GM19023 (cell line): ENCODE data around the gene DHH.
A peak's percentile ranks its signal among the peaks of the same experiment; 100 is the strongest.
"Not testable (repeated sequence)": the region's sequence is repeated elsewhere in the genome, so short reads cannot be mapped to it uniquely, and the experiment has no call there.

Source experiments
- ATAC-seq: cut with Tn5 transposase; IDR thresholded peaks from one replicate; pipeline ENCODE4 v1.9.1; 2021; ENCODE audit warnings: mild to moderate bottlenecking, moderate library complexity; ENCODE audit not compliant: unreplicated experiment

Gene DHH

DNA sequence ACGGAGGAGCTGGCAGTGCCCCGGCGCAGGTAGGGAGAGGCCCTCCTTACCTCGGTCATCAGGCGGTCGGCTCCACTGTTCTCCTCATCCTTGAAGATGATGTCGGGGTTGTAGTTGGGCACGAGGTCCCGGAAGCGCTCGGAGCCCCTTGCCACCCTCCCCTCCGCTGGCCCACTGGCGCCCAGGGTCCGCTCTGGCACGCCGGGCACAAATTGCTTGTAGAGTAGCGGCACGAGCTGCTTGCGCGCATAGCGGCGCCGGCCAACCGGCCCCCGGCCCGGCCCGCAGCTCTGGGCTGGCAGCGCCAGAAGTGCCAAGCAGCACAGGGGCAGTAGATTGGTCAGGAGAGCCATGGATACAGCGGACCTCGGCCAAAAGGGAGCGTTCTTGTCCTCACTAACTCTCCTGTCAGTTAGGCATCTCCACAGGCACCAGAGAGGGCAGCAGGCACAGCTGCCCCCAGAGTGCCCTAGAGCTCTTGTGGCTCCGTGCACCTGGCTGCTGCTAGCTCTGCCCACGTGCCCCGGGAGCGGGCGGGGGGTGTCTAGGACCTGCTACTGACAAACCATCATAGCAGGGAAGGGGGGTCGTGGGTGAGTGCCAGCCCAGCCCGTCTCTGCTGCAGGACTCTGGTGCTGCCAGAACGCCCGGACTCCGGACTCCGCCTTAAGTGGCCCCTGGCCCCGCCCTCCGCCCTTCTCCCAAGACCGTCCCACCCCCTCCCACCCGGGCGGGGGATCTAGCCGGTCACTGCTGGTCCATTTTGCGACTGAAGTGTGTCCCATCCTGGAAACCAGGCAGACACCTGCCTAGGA lies at the start of gene DHH:
Gene DHH, minus strand, starts transcription at position 642 of the 815 bp plus-strand sequence. Its CDS starts 289 bp downstream, at position 353.
- ATAC-seq, result no peak

DNA sequence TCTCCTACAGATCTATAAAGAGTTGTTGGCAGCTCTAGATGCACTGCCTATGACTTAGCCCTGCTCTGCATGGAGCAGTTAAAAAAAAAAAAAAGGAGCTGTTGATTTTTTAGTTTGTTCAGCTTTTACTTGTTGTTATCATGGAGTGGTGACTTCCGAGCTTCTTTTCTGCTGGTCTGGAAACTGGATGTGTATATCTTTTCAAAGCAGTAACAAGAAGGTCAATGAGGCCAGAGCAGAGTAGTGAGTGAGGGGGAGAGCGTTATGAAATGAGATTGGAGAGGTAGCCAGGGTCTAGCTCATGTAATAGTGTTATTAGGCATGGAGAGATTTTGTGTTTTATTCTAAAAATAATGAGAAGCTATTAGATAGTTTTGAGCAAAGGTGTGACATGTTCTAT lies 49.8 kb upstream of the DHH start:
- no peak for ATAC-seq

DNA sequence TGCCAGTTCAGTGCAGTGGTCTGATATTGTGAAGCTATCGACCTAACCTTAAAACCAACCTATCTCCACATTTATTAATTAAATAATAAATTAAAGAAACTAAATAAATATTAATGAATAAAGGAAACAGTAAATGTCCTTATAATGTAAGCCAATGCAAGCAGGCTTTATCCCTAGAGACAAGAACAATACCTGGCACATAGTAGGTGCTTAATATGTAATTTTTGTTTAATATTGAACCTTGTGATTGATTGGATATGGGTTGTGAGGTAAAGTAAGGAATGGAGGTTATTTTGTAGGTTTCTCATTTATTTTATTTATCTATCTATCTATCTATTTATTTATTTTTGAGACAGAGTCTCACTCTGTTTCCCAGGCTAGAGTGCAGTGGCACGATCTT lies 44.4 kb upstream of the DHH start:
- ATAC-seq, result no peak

DNA sequence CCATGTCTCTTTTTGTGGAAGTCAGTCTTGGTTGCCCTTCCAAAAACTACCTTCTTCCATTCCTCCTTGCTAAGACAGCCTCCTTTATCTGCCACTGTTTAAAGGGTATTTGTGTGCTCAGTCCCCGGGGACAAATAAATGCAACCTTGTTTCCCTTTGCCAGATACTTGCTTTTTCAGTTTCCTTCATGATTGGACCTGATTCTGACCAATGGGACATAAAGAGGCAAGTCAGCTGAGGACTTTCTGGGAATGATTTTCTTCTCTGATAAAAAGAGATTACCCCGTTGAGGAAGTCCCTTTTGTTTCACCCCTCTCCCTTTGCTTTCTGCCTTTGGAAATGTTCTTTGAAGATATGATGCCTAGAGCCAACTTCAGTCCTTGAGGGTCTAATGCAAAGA lies 44.0 kb upstream of the DHH start:
- no peak for ATAC-seq

DNA sequence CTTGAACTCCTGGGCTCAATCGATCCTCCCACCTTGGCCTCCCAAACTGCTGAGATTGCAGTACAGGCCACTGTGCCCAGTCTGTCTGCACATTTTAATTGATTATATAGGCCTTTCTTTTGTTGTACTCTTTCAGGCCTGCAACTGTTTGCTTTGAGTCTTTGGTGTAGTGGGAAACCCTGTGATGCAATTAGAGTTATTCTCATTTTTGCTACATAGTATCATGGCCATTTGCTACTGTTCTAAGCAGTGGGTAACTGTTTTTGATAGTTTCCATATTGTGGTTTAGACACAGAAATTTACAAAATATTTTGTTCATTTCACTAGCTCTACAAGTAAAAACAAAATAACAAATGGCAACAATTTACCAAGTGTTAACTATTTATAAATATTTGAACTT lies 42.9 kb upstream of the DHH start:
- no peak for ATAC-seq

DNA sequence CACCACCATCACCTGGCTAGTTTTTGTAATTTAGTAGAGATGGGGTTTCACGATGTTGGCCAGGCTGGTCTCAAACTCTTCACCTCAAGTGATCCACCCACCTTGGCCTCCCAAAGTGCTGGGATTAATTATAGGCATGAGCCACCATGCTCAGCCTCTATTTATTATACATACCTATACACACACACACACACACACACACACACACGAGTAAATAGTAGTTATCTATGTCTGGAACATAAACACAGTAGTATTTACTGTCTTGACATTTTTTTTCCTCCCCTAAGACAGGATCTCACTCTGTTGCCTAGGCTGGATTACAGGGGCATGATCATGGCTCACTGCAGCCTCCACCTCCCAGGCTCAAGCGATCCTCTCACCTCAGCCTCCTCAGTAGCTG lies 42.4 kb upstream of the DHH start:
- not testable (repeated sequence) for ATAC-seq

DNA sequence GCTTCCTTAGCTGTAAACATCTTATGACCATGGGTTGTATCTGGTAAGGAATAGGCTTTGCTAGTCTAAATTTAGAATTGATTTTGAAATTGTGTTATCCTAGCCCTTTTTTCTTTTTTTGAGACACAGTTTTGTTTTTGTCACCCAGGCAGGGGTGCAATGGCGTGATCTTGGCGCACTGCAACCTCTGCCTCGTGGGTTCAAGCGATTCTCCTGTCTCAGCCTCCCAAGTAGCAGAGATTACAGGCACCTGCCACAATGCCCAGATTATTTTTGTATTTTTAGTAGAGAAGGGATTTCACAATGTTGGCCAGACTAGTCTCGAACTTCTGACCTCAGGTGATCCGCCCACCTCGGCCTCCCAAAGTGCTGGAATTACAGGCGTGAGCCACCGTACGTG lies 39.0 kb upstream of the DHH start:
- ATAC-seq, result no peak

DNA sequence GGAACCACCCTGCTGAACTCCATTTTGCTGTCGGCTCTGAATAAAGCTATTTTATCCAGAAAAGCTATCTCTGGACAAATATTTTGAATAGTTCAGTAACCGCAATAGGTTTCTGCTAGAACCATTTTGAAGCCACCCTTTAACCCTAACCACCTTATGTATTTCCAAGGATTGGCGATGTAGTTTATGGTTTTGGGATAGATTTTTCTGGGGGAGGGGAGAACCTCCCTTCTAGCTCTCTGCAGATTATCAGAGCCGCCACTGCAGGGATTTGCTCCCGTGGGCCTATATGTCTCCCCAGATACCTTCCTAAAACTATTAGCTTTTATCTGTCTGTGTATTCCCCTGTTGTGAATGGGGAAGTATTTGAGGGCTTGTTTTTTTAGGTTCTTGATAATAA lies 38.4 kb upstream of the DHH start:
- no peak for ATAC-seq

DNA sequence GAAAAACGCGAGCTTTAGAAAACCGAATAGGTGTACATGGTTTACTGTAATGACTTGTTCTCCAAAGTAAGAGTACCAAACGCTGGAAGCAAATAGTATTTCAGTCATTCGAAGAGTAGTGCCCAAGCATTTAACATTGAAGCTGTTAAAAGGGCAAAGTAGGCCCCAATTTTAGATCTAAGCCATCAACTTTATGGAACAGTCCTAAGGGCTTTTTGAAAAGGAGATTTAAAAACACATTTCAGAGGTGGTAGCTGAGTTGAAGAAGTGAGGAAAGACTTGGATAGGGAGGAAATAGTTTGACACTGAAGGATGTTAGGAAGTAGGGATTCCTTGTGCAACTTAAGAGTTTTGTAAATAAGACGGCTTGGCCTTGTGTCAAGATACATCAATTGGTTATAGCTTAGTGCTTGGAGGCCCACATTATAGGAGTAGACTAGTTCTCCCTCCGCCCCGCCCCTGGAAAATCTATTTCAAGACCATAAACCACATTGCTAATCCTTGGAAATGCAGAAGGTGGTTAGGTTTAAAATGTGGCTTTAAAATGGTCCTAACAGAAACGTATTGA lies 37.4 kb upstream of the DHH start:
- no peak for ATAC-seq

DNA sequence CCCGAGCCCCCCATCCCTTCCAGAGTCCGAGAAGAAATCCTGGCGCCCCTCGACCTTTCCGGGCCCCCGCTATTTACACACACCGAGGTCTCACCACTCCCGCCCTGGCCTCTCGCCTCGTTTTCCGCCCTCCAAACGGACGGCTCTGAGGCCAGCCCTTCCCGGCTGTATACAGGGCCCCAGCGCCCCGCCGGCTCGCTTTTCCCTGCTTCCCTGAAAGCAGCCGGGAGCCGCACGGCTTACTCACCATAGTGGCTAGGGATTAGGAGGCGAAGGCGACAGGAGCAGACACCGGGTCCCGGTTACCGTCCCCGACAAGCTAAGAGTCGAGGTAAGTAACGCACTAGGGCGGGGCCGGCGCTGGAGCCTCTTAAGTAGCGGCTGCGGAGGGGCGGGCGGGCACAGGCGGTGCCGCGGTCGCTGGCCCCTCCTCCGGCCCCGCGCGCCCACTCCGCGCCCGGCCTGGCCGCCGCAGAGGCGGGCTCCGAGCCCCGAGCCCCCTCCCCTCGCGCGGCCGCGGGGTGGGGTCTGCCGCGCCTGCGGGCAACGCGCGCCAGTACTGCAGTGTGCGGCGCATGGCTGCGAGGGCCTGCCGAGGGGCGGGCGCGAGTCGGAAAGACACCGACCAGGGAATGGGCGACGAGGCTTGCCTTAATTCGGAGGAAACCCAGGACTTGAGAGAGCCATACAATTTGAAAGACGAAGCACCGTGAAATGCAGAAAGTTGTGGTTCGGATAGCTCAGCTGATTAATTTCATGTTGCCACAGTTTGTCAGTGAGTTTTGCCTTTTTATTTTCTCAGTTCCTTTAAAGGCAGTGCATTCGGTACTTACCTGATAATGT lies 36.7 kb upstream of the DHH start, which contains the start of gene TUBA1B:
Gene TUBA1B, minus strand, starts transcription at position 345 of the 843 bp plus-strand sequence. Its CDS starts 95 bp downstream, at position 250.
- ATAC-seq, result peak; percentile 70

DNA sequence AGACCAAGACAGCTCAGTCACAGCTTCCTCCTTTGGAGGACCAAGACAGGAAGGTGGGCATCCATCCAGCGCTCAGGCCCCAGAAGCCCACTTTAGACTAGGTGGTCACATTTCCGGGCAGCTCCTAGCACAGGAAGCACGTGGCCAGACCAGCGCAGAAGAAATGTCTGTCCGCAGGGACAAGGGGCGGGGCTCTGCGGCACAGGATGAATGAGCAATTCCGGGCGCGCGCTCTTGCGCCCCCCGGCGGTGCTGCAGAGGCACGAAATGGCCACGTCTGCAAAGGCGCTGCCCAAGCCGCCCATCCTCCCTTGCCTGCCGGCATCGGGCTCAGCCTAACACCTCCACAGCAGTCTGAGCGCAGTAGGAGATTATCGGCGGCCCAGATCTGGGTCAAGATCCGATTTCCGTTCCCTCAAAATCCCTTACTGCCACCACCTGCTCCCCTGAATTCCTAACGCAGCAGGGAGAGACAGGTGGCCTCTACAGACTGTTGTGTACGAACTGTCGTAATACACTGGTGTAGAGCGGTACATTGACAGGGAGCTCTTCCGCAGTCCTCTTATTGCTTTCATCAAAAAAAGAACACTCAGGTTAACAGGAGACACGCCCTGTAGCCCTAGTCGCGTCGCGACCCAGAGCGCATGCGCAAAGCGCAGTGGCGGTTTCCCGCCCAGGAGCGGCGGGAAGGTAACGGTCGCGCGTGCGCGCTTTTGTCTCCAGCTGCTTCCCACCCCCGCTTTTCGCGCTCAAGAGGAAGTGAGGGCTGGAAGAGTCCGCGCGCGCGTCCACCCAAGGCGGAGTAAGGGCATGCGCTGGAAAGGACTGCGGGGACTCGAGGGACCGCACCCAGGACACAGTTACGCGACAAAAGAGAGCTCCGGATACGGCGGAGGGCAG lies 35.8 kb upstream of the DHH start:
- peak; percentile 54 for ATAC-seq

DNA sequence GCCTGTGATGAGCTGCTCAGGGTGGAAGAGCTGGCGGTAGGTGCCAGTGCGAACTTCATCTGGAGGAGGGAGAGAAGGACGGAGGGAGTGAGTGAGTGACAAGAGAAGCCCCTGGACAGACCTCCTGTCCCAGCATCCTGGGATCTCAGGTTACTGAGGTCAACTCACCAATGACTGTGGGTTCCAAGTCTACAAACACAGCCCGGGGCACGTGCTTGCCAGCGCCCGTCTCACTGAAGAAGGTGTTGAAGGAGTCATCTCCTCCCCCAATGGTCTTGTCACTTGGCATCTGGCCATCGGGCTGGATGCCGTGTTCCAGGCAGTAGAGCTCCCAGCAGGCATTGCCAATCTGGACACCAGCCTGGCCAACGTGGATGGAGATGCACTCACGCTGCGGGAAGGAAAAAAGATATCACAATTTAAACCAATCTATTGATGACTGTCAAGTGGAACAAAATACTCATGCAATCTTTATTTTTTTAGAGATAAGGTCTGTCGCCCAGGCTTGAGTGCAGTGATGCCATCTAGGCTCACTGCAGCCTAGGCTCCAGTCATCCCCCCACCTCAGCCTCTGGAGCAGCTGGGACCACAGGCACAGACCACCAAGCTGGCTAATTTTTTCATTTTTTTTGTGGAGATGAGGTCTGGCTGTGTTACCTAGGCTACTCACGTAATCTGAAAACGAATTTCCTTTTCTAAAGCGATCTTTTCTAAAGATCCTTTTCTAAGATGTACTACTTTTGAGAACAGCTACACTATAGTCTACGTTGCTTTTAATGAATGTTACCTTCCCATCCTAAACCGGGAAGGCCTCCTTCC lies 34.9 kb upstream of the DHH start:
- ATAC-seq, result no peak

DNA sequence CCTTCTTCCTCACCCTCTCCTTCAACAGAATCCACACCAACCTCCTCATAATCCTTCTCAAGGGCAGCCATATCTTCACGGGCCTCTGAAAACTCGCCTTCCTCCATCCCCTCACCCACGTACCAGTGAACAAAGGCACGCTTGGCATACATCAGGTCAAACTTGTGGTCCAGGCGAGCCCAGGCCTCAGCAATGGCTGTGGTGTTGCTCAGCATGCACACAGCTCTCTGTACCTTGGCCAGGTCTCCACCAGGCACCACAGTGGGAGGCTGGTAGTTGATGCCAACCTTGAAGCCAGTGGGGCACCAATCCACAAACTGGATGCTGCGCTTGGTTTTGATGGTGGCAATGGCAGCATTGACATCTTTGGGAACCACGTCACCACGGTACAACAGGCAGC lies 33.4 kb upstream of the DHH start:
- not testable (repeated sequence) for ATAC-seq

DNA sequence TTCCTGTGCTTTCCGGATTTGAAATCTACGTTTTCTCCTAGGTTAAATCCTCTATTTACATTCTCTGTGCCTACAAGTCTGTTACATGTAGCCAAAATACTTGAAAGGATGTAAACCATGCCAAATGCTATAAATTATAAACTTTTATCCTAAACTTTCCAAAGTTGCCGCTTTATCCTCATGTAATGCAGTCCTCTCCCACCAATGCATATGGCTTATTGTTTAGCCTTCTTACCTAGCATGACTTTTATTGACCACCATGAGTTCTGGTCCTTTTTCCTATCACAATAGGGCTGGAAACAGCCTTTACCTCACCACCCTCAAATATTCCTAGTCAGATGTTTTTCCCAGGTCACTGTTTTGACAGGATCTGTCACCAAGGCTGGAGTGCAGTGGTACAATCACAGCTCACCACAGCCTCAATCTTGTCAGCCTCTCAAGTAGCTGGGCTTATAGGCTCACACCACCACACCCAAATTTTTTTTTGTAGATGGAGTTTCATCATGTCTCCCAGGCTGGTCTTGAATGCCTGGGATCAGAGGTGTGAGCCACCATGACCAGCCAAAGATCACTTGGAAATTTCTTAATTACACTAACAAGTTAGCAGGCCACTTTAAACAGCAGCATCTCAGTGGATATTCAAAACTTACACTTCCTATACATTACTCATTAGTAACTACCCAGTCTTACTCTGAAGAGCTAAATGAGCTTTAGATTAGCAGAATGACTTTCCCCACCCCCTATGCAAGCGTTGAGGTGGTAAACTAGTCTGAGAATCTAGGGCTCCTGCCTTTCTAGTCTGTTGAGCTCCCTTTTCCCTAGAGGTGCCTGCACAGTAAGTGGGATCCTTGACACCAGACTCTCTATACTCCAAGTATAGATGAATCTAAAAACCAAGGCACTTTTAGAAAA lies 32.5 kb upstream of the DHH start:
- ATAC-seq, result no peak

DNA sequence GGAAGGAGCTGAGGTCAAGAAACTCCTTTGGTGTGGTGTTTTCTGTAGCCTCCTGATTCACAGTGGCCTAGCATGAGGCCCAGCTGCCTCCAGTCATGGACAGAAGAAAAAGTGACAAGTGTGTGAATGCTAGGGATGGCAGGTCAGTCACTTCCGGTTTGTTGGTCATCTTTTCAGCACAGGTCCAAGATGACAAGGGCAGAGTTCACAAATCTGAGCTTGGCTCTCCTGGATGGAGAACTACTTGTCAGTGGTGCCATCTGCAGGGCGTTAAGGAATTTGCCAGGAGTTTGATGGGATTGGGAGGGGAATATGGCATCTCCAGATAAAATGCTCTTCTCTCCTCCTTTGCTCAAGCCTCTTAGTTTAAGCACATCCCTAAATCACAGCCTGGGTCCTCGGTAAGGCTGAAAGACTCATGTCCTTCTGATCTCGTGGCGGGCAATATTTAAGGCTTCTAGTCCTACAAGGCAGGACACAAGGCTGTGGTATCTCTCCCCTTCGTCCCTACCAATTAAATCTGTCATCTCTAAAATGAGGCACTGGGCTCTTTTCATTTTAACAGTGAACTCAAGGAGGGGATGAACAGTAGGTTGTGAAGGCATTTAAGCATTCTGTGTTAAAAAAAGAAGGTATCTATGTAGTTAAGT lies 26.6 kb upstream of the DHH start:
- no peak for ATAC-seq

DNA sequence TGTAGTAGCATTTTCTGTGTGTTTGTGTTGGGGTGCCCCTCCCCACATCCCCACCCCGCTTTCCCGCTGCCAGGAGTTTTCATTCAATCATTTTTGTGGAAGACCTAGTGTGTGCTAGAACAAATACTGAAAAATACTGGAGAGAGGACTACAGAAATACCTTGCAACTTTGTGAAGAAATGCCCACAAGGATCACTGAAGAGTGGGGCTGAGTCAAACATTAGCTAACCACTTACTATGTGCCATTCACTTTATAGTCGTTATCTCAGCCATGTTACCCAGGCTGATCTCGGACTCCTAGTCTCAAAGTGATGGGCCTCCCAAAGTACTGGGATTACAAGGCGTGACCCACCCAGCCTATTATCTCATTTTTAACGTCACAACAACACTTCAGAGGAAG lies 16.6 kb upstream of the DHH start:
- ATAC-seq, result peak; percentile 3

DNA sequence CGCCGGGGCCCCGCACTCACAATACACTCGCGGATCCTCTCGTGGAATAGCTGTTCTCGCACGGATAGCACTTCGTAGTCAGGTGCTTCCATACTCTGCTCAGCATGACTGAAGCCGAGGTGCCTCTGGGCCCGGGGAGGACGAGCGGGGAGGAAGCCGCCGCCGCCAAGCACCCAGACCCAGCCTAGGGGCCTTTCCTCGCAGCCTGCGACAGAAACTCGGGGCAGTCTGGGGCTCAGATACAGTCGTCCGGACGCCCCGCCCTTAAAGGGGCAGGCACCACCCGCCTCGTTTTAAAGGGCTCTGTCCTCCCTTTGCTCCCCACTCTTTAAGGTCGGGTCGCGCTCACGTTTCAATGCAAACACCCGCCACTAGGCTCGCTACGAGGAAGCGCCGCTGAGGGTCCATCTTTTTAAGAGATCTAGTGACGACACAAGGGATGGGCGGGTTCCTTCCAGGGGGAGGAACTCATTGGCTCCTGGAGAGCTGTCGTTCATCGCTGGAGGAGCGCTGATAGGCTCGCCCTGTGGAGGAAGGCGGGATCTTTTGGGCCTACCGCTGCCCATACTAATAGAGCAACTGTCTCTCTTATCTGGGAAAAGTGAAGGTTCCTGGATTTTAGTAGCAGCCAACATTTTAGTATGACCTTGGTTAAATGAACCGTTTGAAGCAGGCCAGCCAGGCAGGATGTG lies 16.0 kb upstream of the DHH start, which contains the start of gene LMBR1L:
Gene LMBR1L, minus strand, starts transcription at position 384 of the 692 bp plus-strand sequence. Its CDS starts 292 bp downstream, at position 92.
- ATAC-seq, result peak; percentile 98
